ENCODE data around the gene EPHA4. TPM values are rescaled to one million over a fixed set of nuclear protein-coding genes. Genes with fewer than 3 reads are reported as not detected.

Gene EPHA4
- total RNA-seq, 1 donor from 2014 or later = 30.1 TPM

DNA sequence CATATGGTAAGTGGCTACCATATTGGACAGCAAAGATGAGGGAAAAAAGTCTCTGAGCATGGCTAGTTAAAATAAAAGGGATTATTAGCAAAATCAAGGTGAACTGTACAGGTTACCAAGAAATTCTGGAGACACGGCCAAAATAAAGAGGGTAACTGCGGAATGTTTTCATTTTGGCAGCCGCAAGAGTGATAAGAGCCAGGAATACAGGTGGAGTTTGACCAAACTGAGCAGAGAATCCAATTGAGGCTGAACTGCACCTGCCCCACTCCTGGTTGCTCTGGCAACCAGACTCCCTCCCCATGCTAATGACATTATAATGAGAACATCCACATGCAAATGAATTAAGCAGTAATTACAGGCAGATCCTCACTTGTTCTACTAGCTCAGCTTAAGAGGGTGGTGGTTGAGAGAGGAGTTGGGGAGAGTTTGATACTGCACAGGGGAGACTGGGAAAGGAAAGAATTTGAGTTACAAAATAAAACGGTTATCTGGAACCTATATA, 18.8 kb upstream of the EPHA4 start:
- Histone ChIP-seq H3K4me2 (ENCODE audit: low read length) (no peak overlapping the region), H3K9ac (ENCODE audit: low read length) (no peak overlapping the region), H2AFZ (ENCODE audit: low read depth, low read length) (no peak overlapping the region), H3K36me3 (ENCODE audit: insufficient read depth, low read length) (no peaks in the 10 kb centered on the region), H3K27me3 (ENCODE audit: insufficient read depth, low read length) (no peaks in the 10 kb centered on the region), H3K4me3 (ENCODE audit: insufficient read depth, low read depth, low read length) (no peak overlapping the region), H3K79me2 (ENCODE audit: insufficient read depth, low read length) (no peaks in the 10 kb centered on the region), H3K27ac (ENCODE audit: low read depth, low read length) (no peak overlapping the region), H4K20me1 (ENCODE audit: insufficient read depth, low read length) (no peaks in the 10 kb centered on the region), H3K9me3 (ENCODE audit: insufficient read depth, low read depth, low read length) (no peaks in the 10 kb centered on the region), H3K4me1 (ENCODE audit: insufficient read depth, low read length) (no peaks in the 10 kb centered on the region)
- FAIRE-seq (no peak), DNase-seq (ENCODE audit: low read depth) (no peak)
- Mint-ChIP-seq H3K9me3 (ENCODE audit: unreplicated experiment) (no peaks in the 10 kb centered on the region), H3K4me3 (ENCODE audit: unreplicated experiment) (no peak overlapping the region), H3K4me1 (ENCODE audit: low read depth, unreplicated experiment) (no peaks in the 10 kb centered on the region), H3K36me3 (ENCODE audit: low read depth, unreplicated experiment) (no peaks in the 10 kb centered on the region), H3K27ac (ENCODE audit: unreplicated experiment) (no peak overlapping the region), H3K27me3 (ENCODE audit: low read depth, unreplicated experiment) (no peaks in the 10 kb centered on the region)
- TF ChIP-seq EZH2 (IDR thresholded peaks at IDR 0.05; ENCODE audit: insufficient read depth, low read length) = no peak
- TF ChIP-seq, protein P1, sequence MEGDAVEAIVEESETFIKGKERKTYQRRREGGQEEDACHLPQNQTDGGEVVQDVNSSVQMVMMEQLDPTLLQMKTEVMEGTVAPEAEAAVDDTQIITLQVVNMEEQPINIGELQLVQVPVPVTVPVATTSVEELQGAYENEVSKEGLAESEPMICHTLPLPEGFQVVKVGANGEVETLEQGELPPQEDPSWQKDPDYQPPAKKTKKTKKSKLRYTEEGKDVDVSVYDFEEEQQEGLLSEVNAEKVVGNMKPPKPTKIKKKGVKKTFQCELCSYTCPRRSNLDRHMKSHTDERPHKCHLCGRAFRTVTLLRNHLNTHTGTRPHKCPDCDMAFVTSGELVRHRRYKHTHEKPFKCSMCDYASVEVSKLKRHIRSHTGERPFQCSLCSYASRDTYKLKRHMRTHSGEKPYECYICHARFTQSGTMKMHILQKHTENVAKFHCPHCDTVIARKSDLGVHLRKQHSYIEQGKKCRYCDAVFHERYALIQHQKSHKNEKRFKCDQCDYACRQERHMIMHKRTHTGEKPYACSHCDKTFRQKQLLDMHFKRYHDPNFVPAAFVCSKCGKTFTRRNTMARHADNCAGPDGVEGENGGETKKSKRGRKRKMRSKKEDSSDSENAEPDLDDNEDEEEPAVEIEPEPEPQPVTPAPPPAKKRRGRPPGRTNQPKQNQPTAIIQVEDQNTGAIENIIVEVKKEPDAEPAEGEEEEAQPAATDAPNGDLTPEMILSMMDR (IDR thresholded peaks at IDR 0.05; ENCODE audit: insufficient read depth, low read depth, low read length) = no peak

GRCh38 chr2:221589696-221590095, 17.6 kb upstream of the EPHA4 start:
- H3K9me3 ChIP-seq (ENCODE audit: insufficient read depth, low read depth, low read length) = no peaks in the 10 kb centered on the region
- H3K27me3 Mint-ChIP-seq (ENCODE audit: low read depth, unreplicated experiment) = no peaks in the 10 kb centered on the region
- no peak overlapping the region for H3K4me2 ChIP-seq (ENCODE audit: low read length)
- no peaks in the 10 kb centered on the region for H3K27me3 ChIP-seq (ENCODE audit: insufficient read depth, low read length)
- no peaks in the 10 kb centered on the region for H3K9me3 Mint-ChIP-seq (ENCODE audit: unreplicated experiment)
- no peak overlapping the region for H3K4me3 ChIP-seq (ENCODE audit: insufficient read depth, low read depth, low read length)
- DNase-seq (ENCODE audit: low read depth) (no peak), FAIRE-seq (no peak)
- H3K36me3 ChIP-seq (ENCODE audit: insufficient read depth, low read length) = no peaks in the 10 kb centered on the region
- no peaks in the 10 kb centered on the region for H3K4me1 Mint-ChIP-seq (ENCODE audit: low read depth, unreplicated experiment)
- H3K36me3 Mint-ChIP-seq (ENCODE audit: low read depth, unreplicated experiment) = no peaks in the 10 kb centered on the region
- TF ChIP-seq, protein P1 (IDR thresholded peaks at IDR 0.05; ENCODE audit: insufficient read depth, low read depth, low read length) = no peak
- no peaks in the 10 kb centered on the region for H4K20me1 ChIP-seq (ENCODE audit: insufficient read depth, low read length)
- H3K79me2 ChIP-seq (ENCODE audit: insufficient read depth, low read length) = no peaks in the 10 kb centered on the region
- no peak overlapping the region for H3K9ac ChIP-seq (ENCODE audit: low read length)
- H3K27ac ChIP-seq (ENCODE audit: low read depth, low read length) = no peak overlapping the region
- no peak overlapping the region for H2AFZ ChIP-seq (ENCODE audit: low read depth, low read length)
- no peak overlapping the region for H3K27ac Mint-ChIP-seq (ENCODE audit: unreplicated experiment)
- H3K4me1 ChIP-seq (ENCODE audit: insufficient read depth, low read length) = no peaks in the 10 kb centered on the region
- H3K4me3 Mint-ChIP-seq (ENCODE audit: unreplicated experiment) = no peak overlapping the region

DNA sequence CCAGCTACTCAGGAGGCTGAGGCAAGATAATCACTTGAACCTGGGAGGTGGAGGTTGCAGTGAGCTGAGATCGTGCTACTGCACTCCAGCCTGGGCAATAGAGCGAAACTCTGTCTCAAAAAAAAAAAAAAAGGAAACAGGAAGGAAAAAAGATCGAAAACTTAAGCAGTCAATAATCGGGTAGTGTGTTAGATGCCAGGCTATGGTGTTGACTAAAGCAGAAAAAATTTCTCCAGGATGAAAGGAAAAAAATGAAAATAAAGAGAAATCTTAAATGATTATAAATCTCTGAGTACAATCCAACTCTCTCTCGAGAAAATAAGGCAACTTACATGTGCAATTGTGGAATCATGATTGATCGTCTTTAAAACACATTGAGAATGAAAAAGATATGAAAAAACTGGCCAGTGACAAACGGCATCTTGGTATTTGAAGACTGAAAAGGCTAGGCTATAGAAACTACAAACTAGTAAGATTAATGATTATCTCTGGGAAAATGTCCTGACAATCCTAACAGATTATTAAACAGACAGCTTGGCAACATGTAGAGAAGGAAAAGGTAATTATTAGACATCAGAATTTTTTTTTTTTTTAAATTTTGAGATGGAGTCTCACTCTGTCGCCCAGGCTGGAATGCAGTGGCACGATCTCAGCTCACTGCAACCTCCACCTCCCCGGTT, 16.3 kb upstream of the EPHA4 start:
- no peaks in the 10 kb centered on the region for H3K9me3 Mint-ChIP-seq (ENCODE audit: unreplicated experiment)
- Histone ChIP-seq H3K79me2 (ENCODE audit: insufficient read depth, low read length) (no peaks in the 10 kb centered on the region), H3K4me3 (ENCODE audit: insufficient read depth, low read depth, low read length) (no peak overlapping the region), H3K4me2 (ENCODE audit: low read length) (no peak overlapping the region), H4K20me1 (ENCODE audit: insufficient read depth, low read length) (no peaks in the 10 kb centered on the region), H3K27ac (ENCODE audit: low read depth, low read length) (no peak overlapping the region), H2AFZ (ENCODE audit: low read depth, low read length) (no peak overlapping the region), H3K9ac (ENCODE audit: low read length) (no peak overlapping the region), H3K36me3 (ENCODE audit: insufficient read depth, low read length) (no peaks in the 10 kb centered on the region), H3K4me1 (ENCODE audit: insufficient read depth, low read length) (no peaks in the 10 kb centered on the region), H3K27me3 (ENCODE audit: insufficient read depth, low read length) (no peaks in the 10 kb centered on the region), H3K9me3 (ENCODE audit: insufficient read depth, low read depth, low read length) (no peaks in the 10 kb centered on the region)
- no peak for DNase-seq (ENCODE audit: low read depth)
- TF ChIP-seq EZH2 (IDR thresholded peaks at IDR 0.05; ENCODE audit: insufficient read depth, low read length) = no peak
- TF ChIP-seq, protein P1 (IDR thresholded peaks at IDR 0.05; ENCODE audit: insufficient read depth, low read depth, low read length) = no peak
- no peak for FAIRE-seq
- H3K27ac Mint-ChIP-seq (ENCODE audit: unreplicated experiment) = no peak overlapping the region
- no peaks in the 10 kb centered on the region for H3K4me1 Mint-ChIP-seq (ENCODE audit: low read depth, unreplicated experiment)
- H3K27me3 Mint-ChIP-seq (ENCODE audit: low read depth, unreplicated experiment) = no peaks in the 10 kb centered on the region
- H3K36me3 Mint-ChIP-seq (ENCODE audit: low read depth, unreplicated experiment) = no peaks in the 10 kb centered on the region
- H3K4me3 Mint-ChIP-seq (ENCODE audit: unreplicated experiment) = no peak overlapping the region
